SK-N-SH (cell line): ENCODE measurements around the gene CUBN. TPM values are rescaled to one million over a fixed set of nuclear protein-coding genes. Genes with fewer than 3 reads are reported as not detected.

Experiments
- CTCF ChIA-PET: fragments of 300-600, 350-600 bp; formaldehyde crosslinking; extraction: SDS; loops from one replicate; lab custom pipeline; 2021; lab: Yijun Ruan, JAX
- POLR2A ChIA-PET: fragments of 350-600 bp; sonication (Branson Sonifier 250); formaldehyde crosslinking; extraction: SDS; loops from one replicate; lab custom pipeline; 2020; ENCODE audit warnings: antibody characterized with exemption, inconsistent platforms; lab: Yijun Ruan, JAX
- DNase-seq: peaks from one replicate; pipeline ENCODE4 v3.0.0; 2012
- H2AFZ ChIP-seq: fragments of 200-600 bp; sonication (generic); 2 replicates; pipeline ENCODE4 v1.8.1; 2016; ENCODE audit warnings: antibody characterized with exemption, mild to moderate bottlenecking, low read depth
- H3F3A ChIP-seq: fragments of 200-600 bp; sonication (generic); replicated peaks from 2 replicates; pipeline ENCODE3; 2016; ENCODE audit warnings: antibody characterized with exemption, mild to moderate bottlenecking; ENCODE audit not compliant: insufficient read depth
- H3K27ac ChIP-seq, 2 experiments: fragments of 200-500 bp in 1 of 2; fragments of 200-600 bp in 1 of 2; sonication (Bioruptor generic) in 1 of 2; sonication (generic), shearing (Covaris generic) in 1 of 2; 2 replicates each; pipeline versions ENCODE4 v1.5.1 to v1.6.1; 2014 to 2016; ENCODE audit warnings: low read depth in 2 of 2, inconsistent platforms in 1 of 2, low read length in 1 of 2, mild to moderate bottlenecking in 1 of 2, mixed read lengths in 1 of 2
- H3K27me3 ChIP-seq: fragments of 200-600 bp; sonication (generic), shearing (Covaris generic); 2 replicates; pipeline ENCODE4 v1.6.1; 2016; ENCODE audit warnings: mixed run types; ENCODE audit not compliant: insufficient read depth
- H3K36me3 ChIP-seq, 2 experiments: fragments of 200-500 bp in 1 of 2; fragments of 200-600 bp in 1 of 2; sonication (Bioruptor generic) in 1 of 2; sonication (generic) in 1 of 2; replicated peaks in 1 of 2; 2 replicates each; pipeline versions ENCODE3 to v1.5.1; 2014 to 2016; ENCODE audit warnings: low read length in 1 of 2, mild to moderate bottlenecking in 1 of 2; ENCODE audit not compliant: insufficient read depth in 2 of 2, control insufficient read depth in 1 of 2
- H3K4me1 ChIP-seq, 2 experiments: fragments of 200-500 bp in 1 of 2; fragments of 200-600 bp in 1 of 2; sonication (Bioruptor generic) in 1 of 2; sonication (generic), shearing (Covaris generic) in 1 of 2; 2 replicates each; pipeline versions ENCODE4 v1.5.1 to v1.6.1; 2014 to 2016; ENCODE audit warnings: low read depth in 1 of 2, low read length in 1 of 2, mixed run types in 1 of 2; ENCODE audit not compliant: insufficient read depth in 2 of 2, control insufficient read depth in 1 of 2
- H3K4me2 ChIP-seq: fragments of 200-600 bp; sonication (generic), shearing (Covaris generic); 2 replicates; pipeline ENCODE4 v1.6.1; 2017; ENCODE audit warnings: mixed run types
- H3K4me3 ChIP-seq, 2 experiments: fragments of 200-500 bp in 1 of 2; fragments of 200-600 bp in 1 of 2; sonication (Bioruptor generic) in 1 of 2; sonication (generic), shearing (Covaris generic) in 1 of 2; 2 replicates each; pipeline versions ENCODE4 v1.5.1 to v1.8.1; 2014 to 2016; ENCODE audit warnings: low read depth in 2 of 2, inconsistent platforms in 1 of 2, low read length in 1 of 2, mild to moderate bottlenecking in 1 of 2, mixed read lengths in 1 of 2, moderate library complexity in 1 of 2
- H3K79me2 ChIP-seq: fragments of 200-600 bp; sonication (generic); 2 replicates; pipeline ENCODE4 v1.8.1; 2017; ENCODE audit warnings: mild to moderate bottlenecking; ENCODE audit not compliant: insufficient read depth
- H3K9ac ChIP-seq: fragments of 200-600 bp; sonication (generic); 2 replicates; pipeline ENCODE4 v1.6.1; 2017; ENCODE audit warnings: mixed run types
- H3K9me2 ChIP-seq: fragments of 200-600 bp; sonication (generic); 2 replicates; pipeline ENCODE4 v1.6.1; 2017; ENCODE audit warnings: mixed run types
- H3K9me3 ChIP-seq: fragments of 200-600 bp; sonication (generic); 2 replicates; pipeline ENCODE4 v1.6.1; 2017; ENCODE audit warnings: mixed run types, mild to moderate bottlenecking, moderate library complexity
- H4K20me1 ChIP-seq: fragments of 200-600 bp; sonication (generic); 2 replicates; pipeline ENCODE4 v1.6.1; 2017; ENCODE audit warnings: mild to moderate bottlenecking, mixed run types; ENCODE audit not compliant: insufficient read depth
- ELF1 ChIP-seq: IDR thresholded peaks from 2 replicates; pipeline ENCODE4 v1.4.0; 2012
- EP300 ChIP-seq, 2 experiments: IDR thresholded peaks; 2 replicates each; pipeline versions ENCODE4 v1.4.0 to v1.6.1; 2012; ENCODE audit warnings: borderline replicate concordance in 1 of 2, low read depth in 1 of 2, low read length in 1 of 2
- EZH2phosphoT487 ChIP-seq: fragments of 200-600 bp; sonication (generic); IDR thresholded peaks from 2 replicates; pipeline ENCODE4 v1.6.1; 2017; ENCODE audit warnings: low read depth, mixed run types, mild to moderate bottlenecking, antibody characterized with exemption, moderate library complexity, borderline replicate concordance
- FOSL2 ChIP-seq: IDR thresholded peaks from 2 replicates; pipeline ENCODE4 v1.4.0; 2012; ENCODE audit warnings: low read depth, mild to moderate bottlenecking, moderate library complexity, borderline replicate concordance
- FOXM1 ChIP-seq: IDR thresholded peaks from 2 replicates; pipeline ENCODE4 v1.4.0; 2012; ENCODE audit warnings: low read depth, mild to moderate bottlenecking
- GABPA ChIP-seq: IDR thresholded peaks from 2 replicates; pipeline ENCODE4 v1.4.0; 2012; ENCODE audit warnings: low read depth, mild to moderate bottlenecking
- GATA2 ChIP-seq: sonication (generic); formaldehyde crosslinking; IDR thresholded peaks from 2 replicates; pipeline ENCODE4 v1.5.0; 2020; ENCODE audit warnings: mild to moderate bottlenecking, missing genetic modification reagents
- JUND ChIP-seq: IDR thresholded peaks from 2 replicates; pipeline ENCODE4 v1.4.0; 2012
- MAX ChIP-seq: IDR thresholded peaks from 2 replicates; pipeline ENCODE4 v1.4.0; 2012; ENCODE audit warnings: low read depth
- MEF2A ChIP-seq: IDR thresholded peaks from 2 replicates; pipeline ENCODE4 v1.4.0; 2012; ENCODE audit warnings: low read depth, borderline replicate concordance
- NRF1 ChIP-seq: IDR thresholded peaks from 2 replicates; pipeline ENCODE4 v1.6.1; 2012; ENCODE audit warnings: low read depth, mild to moderate bottlenecking, low read length
- PBX3 ChIP-seq: IDR thresholded peaks from 2 replicates; pipeline ENCODE4; 2012
- POLR2AphosphoS5 ChIP-seq: IDR thresholded peaks from 2 replicates; pipeline ENCODE4 v1.6.1; 2012; ENCODE audit warnings: low read depth, low read length
- RCOR1 ChIP-seq: fragments of 150-350 bp; IDR thresholded peaks from 2 replicates; pipeline ENCODE4 v1.6.1; 2017; ENCODE audit warnings: antibody characterized with exemption, low read length
- REST ChIP-seq: IDR thresholded peaks from 2 replicates; pipeline ENCODE4 v1.6.1; 2012; ENCODE audit warnings: mild to moderate bottlenecking, low read depth, low read length, moderate library complexity
- SMC3 ChIP-seq: IDR thresholded peaks from 2 replicates; pipeline ENCODE4 v1.6.1; 2012; ENCODE audit warnings: low read depth, low read length, improper control_type of control experiment
- TAF1 ChIP-seq: IDR thresholded peaks from 2 replicates; pipeline ENCODE4 v1.6.1; 2012; ENCODE audit warnings: low read depth, mild to moderate bottlenecking, low read length, moderate library complexity, borderline replicate concordance
- TCF12 ChIP-seq: IDR thresholded peaks from 2 replicates; pipeline ENCODE4 v1.4.0; 2012
- TEAD4 ChIP-seq: IDR thresholded peaks from 2 replicates; pipeline ENCODE4 v1.4.0; 2012; ENCODE audit warnings: mild to moderate bottlenecking, borderline replicate concordance; ENCODE audit not compliant: insufficient read depth
- USF2 ChIP-seq: fragments of 150-350 bp; IDR thresholded peaks from 2 replicates; pipeline ENCODE4 v1.6.1; 2017; ENCODE audit warnings: antibody characterized with exemption, low read length, low read depth, borderline replicate concordance
- YY1 ChIP-seq: IDR thresholded peaks from 2 replicates; pipeline ENCODE4 v1.4.0; 2012; ENCODE audit warnings: low read depth, mild to moderate bottlenecking
- WGBS: methylation state at CpG from one replicate; pipeline ENCODE4 v1.1.6; 2017; ENCODE audit warnings: low lambda C conversion rate; 5-methylcytosine and 5-hydroxymethylcytosine counted together
- polyA plus RNA-seq, 3 experiments: library from polyadenylated mRNA; depleted of rRNA; stranded (reverse); fragments of >200 nt; gene quantifications; 2 replicates each; pipeline ENCODE4 v1.2.3, GENCODE V29; 2012

Gene CUBN
- polyA plus RNA-seq, 1 of the 3 experiments (the other 2 are of a cell fraction): 2.4 TPM

GRCh38 chr10:17003651-17004286, 125.8 kb downstream of the CUBN start:
- H3K27ac ChIP-seq: peak overlapping the region; percentile 81 to 100; a peak in 3 of 4 replicates
- no peaks in the 10 kb centered on the region for H4K20me1 ChIP-seq
- POLR2A ChIA-PET: no interaction called here
- H3K27me3 ChIP-seq: no peaks in the 10 kb centered on the region
- peak; percentile 47 for TF ChIP-seq PBX3
- TF ChIP-seq FOSL2: no peak
- no peak for DNase-seq
- H3K9me2 ChIP-seq: no peaks in the 10 kb centered on the region
- H3K9me3 ChIP-seq: no peaks in the 10 kb centered on the region
- peak overlapping the region; percentile 92; the same call in 1 of the 2 replicates for H3K9ac ChIP-seq
- H3K4me3 ChIP-seq: no peak overlapping the region
- H3K79me2 ChIP-seq: no peaks in the 10 kb centered on the region
- H3K36me3 ChIP-seq: no peaks in the 10 kb centered on the region
- H2AFZ ChIP-seq: no peak overlapping the region
- peaks cover 11 to 30% of the 10 kb centered on the region in 2 experiments for H3K4me1 ChIP-seq
- 65% methylated on average over 7 of the region's 7 CpGs for WGBS
- CTCF ChIA-PET: no interaction called here
- H3K4me2 ChIP-seq: peak overlapping the region; percentile 7; the same call in 1 of the 2 replicates
- H3F3A ChIP-seq: peaks cover 49% of the 10 kb centered on the region

GRCh38 chr10:17003151-17003550, 126.5 kb downstream of the CUBN start:
- Histone ChIP-seq H3K36me3 (no peaks in the 10 kb centered on the region), H2AFZ (no peak overlapping the region), H3K4me2 (peak overlapping the region; percentile 41; the same call in 1 of the 2 replicates), H4K20me1 (no peaks in the 10 kb centered on the region), H3K9ac (peak overlapping the region; percentile 92), H3K79me2 (no peaks in the 10 kb centered on the region; the same call in 1 of the 2 replicates), H3F3A (peaks cover 48% of the 10 kb centered on the region), H3K27ac (peak overlapping the region; percentile 94 to 100), H3K9me3 (no peaks in the 10 kb centered on the region), H3K4me1 (peaks cover 11 to 27% of the 10 kb centered on the region in 2 experiments), H3K9me2 (no peaks in the 10 kb centered on the region), H3K4me3 (no peak overlapping the region), H3K27me3 (no peaks in the 10 kb centered on the region)
- ChIA-PET POLR2A (no interaction called here), CTCF (no interaction called here)
- 18% methylated on average over 7 of the region's 7 CpGs for WGBS
- DNase-seq: peak; percentile 16
- TF ChIP-seq MAX (peak; percentile 91), EP300 (IDR thresholded peaks at IDR 0.05; ENCODE audit: borderline replicate concordance in 1 of 2, low read depth in 1 of 2, low read length in 1 of 2) (peak; percentile 76 to 99), YY1 (peak; percentile 14; the same call in 1 of the 2 replicates), TAF1 (0 out of 2 replicates have a peak, but pooled peaks have one; percentile 21), FOXM1 (peak; percentile 96), NRF1 (no peak), ELF1 (peak; percentile 57), JUND (peak; percentile 97), TCF12 (peak; percentile 100), PBX3 (peak; percentile 98), MEF2A (peak; percentile 71; the same call in 1 of the 2 replicates), REST (peak; percentile 76), EZH2phosphoT487 (no peak), TEAD4 (peak; percentile 95), GATA2 (CRISPR knock-in tag) (no peak), GABPA (peak; percentile 20; the same call in 1 of the 2 replicates), RCOR1 (peak; percentile 43; the same call in 1 of the 2 replicates), USF2 (no peak), SMC3 (0 out of 2 replicates have a peak, but pooled peaks have one; percentile 6), POLR2AphosphoS5 (peak; percentile 93)
